ENCODE data around the gene SLC35E2B.
"Not testable (repeated sequence)": the region's sequence is repeated elsewhere in the genome, so short reads cannot be mapped to it uniquely, and the experiment has no call there.

GRCh38 chr1:1702506-1702905 lies 9.9 kb upstream of the SLC35E2B start:
- TF ChIP-seq CTCF, POLR2A, EP300, POLR2AphosphoS5 (IDR thresholded peaks at IDR 0.05): not testable (repeated sequence)

Measured in upper lobe of left lung (tissue), 4 donors.